Mesothelial cell of epicardium (in vitro differentiated cells): ENCODE data around the gene FLNA. TPM values are rescaled to one million over a fixed set of nuclear protein-coding genes. Genes with fewer than 3 reads are reported as not detected.
"Not testable (repeated sequence)": the region's sequence is repeated elsewhere in the genome, so short reads cannot be mapped to it uniquely, and the experiment has no call there.

ENCODE experiments used
- DNase-seq, 2 experiments: peaks; one replicate each; pipeline ENCODE4 v3.0.0; 2021; ENCODE audit warnings: low spot score in 2 of 2; ENCODE audit not compliant: unreplicated experiment in 2 of 2
- H3K27ac Mint-ChIP-seq: 2 replicates; pipeline ENCODE4 v1.8.0; 2021; ENCODE audit warnings: mixed read lengths
- H3K27me3 Mint-ChIP-seq: 2 replicates; pipeline ENCODE4 v1.8.0; 2021; ENCODE audit warnings: low read depth, mixed read lengths
- H3K36me3 Mint-ChIP-seq: 2 replicates; pipeline ENCODE4 v1.8.0; 2021; ENCODE audit warnings: mixed read lengths
- H3K4me1 Mint-ChIP-seq: 2 replicates; pipeline ENCODE4 v1.8.0; 2021; ENCODE audit warnings: mixed read lengths
- H3K4me3 Mint-ChIP-seq: 2 replicates; pipeline ENCODE4 v1.8.0; 2021; ENCODE audit warnings: mild to moderate bottlenecking, moderate library complexity, mixed read lengths
- H3K9me3 Mint-ChIP-seq: 2 replicates; pipeline ENCODE4 v1.8.0; 2021; ENCODE audit warnings: mixed read lengths
- total RNA-seq: library from RNA; stranded (reverse); gene quantifications from 3 replicates; pipeline ENCODE4 v1.2.1, GENCODE V29; 2021
- TF ChIP-seq, protein P1 (sequence below): fragments of 200-600 bp; sonication (generic); IDR thresholded peaks from one replicate; pipeline ENCODE4 v1.5.0; 2021; ENCODE audit warnings: antibody characterized with exemption; ENCODE audit not compliant: unreplicated experiment

The FLNA gene
- total RNA-seq, 1 donor from 2014 or later = 1,412 TPM

DNA sequence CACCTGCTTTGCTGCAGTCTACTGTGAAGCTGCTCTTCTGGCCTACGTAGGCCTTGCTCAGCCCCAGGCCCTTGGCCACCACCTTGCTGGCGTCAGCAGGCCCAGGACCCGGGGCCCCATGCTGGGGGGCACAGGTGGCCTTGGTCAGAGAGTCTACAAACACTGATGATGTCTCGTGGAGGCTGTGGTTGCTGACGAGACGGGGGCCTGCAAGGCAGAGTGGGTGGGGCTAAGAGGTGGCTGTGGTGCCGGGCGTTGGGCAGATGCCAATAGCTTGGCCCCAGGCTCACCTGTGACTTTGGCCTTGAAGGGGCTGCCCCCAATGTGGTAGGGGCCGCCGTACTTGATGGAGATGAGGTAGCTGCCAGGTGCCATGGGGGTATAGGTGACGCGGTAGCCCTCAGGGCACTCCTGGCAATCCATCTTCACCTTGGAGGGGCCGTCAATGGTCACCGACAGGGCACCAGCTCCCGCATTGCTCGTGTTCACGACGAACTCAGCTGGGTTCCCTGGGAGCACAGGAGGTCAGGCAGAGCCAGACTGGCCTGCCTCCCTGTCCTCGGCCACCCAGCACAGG, 25.0 kb downstream of the FLNA start:
- peaks cover 4% of the 10 kb centered on the region for H3K36me3 Mint-ChIP-seq
- TF ChIP-seq, protein P1, sequence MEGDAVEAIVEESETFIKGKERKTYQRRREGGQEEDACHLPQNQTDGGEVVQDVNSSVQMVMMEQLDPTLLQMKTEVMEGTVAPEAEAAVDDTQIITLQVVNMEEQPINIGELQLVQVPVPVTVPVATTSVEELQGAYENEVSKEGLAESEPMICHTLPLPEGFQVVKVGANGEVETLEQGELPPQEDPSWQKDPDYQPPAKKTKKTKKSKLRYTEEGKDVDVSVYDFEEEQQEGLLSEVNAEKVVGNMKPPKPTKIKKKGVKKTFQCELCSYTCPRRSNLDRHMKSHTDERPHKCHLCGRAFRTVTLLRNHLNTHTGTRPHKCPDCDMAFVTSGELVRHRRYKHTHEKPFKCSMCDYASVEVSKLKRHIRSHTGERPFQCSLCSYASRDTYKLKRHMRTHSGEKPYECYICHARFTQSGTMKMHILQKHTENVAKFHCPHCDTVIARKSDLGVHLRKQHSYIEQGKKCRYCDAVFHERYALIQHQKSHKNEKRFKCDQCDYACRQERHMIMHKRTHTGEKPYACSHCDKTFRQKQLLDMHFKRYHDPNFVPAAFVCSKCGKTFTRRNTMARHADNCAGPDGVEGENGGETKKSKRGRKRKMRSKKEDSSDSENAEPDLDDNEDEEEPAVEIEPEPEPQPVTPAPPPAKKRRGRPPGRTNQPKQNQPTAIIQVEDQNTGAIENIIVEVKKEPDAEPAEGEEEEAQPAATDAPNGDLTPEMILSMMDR = no peak
- no peaks in the 10 kb centered on the region for H3K27me3 Mint-ChIP-seq
- H3K27ac Mint-ChIP-seq = peak overlapping the region; percentile 47
- no peaks in the 10 kb centered on the region for H3K9me3 Mint-ChIP-seq
- H3K4me3 Mint-ChIP-seq = no peak overlapping the region
- no peaks in the 10 kb centered on the region for H3K4me1 Mint-ChIP-seq
- peak in 1 of 2 experiments; percentile 16 for DNase-seq

DNA sequence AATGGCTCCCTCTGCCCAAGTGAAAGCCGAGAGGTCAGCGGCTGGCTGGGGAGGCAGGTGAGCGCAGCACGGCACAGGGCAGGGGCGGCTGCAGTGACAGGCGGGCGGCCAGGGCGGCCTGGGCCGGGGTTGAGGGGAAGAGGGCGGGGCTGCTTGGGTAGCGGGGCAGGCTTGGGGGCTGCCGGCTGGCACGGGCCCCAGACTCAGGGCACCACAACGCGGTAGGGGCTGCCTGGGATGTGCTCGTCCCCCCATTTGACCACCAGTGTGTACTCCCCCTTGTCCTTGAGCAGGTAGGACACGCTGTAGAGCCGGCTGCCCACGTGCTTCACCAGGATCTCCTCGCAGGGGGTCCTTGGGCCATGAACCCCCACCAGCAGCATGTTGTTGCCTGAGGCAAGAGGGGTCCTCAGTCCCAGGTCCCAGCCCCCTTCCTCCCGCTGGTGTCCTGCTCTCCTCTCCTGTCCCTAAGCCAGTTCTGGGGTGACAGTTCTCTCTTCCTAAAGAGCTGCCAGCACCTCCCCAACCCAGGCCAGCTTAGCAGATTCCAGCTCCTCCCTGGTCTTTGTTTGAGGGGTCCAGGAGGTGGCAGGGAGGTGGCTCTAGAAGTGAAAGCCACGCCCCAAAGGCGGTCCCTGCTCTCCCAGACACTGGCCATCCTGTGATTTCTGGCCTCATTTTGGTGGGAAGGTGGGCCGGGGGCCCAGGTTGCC, 25.6 kb downstream of the FLNA start:
- no peaks in the 10 kb centered on the region for H3K9me3 Mint-ChIP-seq
- DNase-seq = peak in 1 of 2 experiments; percentile 19
- TF ChIP-seq, protein P1 = no peak
- H3K27me3 Mint-ChIP-seq = no peaks in the 10 kb centered on the region
- H3K4me3 Mint-ChIP-seq = no peak overlapping the region
- no peaks in the 10 kb centered on the region for H3K4me1 Mint-ChIP-seq
- peak overlapping the region; percentile 47 for H3K27ac Mint-ChIP-seq
- H3K36me3 Mint-ChIP-seq = peaks cover 4% of the 10 kb centered on the region

DNA sequence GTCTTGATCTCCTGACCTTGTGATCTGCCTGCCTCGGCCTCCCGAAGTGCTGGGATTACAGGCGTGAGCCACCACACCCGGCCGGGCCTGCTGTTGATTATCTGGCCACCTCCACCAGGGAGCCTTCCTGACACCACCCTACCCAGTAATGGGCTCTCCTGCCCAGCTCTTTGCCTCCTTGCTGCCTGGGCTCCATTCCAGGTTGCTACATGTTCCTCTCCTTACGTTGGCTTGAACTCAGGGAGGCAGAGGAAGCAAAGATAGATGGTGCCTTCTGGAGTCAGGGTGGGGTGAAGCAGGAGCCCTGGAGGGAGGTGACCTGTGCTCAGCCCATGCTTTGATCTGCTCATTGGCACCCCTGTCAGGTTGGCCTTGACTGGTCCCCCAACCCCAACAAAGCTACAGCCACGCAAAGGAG, 26.3 kb downstream of the FLNA start:
- DNase-seq = no peak
- Mint-ChIP-seq H3K36me3 (peaks cover 4% of the 10 kb centered on the region), H3K4me3 (no peak overlapping the region), H3K27me3 (no peaks in the 10 kb centered on the region), H3K27ac (no peak overlapping the region), H3K4me1 (no peaks in the 10 kb centered on the region), H3K9me3 (no peaks in the 10 kb centered on the region)
- TF ChIP-seq, protein P1 = no peak

DNA sequence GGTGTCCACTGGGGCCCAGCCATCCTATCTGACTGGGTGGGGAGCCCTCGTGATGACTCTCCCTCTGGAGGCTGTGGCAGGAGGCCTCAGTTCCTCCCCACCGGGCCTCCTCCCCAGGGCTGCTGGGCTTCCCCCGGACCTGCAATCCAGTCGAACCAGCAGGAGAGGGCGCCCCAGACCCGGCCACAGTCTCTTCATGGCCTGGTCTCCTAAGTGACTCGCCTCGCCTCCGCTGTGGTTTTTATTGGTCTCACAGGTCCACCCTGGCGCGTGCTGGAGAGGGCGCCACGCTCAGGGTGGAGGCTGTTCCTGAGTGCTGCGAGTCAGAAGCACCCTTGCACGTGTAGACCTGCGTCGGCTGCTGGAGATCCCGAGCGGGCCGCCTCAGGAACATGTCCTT, 30.8 kb downstream of the FLNA start:
- not testable (repeated sequence) for H3K9me3 Mint-ChIP-seq, H3K27ac Mint-ChIP-seq, H3K36me3 Mint-ChIP-seq, H3K4me1 Mint-ChIP-seq, DNase-seq, H3K27me3 Mint-ChIP-seq, H3K4me3 Mint-ChIP-seq

DNA sequence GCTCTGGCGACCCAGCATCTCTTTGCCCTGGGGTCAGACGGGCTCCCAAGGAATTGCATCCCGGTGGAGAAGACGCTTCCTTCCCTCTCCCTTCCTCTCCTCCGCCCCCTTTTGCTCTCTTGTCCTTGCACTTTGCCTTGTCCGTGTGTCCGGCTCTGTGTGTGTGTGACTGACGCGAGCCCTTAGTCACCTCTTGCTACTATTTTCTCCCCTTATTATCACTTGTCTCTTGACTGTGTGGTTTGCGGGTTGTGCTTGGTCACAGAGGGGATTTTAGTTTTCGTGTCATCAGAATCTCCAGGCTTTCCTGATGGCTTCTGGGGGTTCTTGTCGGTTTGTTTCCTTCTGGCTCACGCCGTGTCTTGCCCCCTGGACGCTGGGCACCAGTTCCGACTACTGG, 31.4 kb downstream of the FLNA start:
- H3K9me3 Mint-ChIP-seq, H3K4me1 Mint-ChIP-seq, DNase-seq: not testable (repeated sequence)

DNA sequence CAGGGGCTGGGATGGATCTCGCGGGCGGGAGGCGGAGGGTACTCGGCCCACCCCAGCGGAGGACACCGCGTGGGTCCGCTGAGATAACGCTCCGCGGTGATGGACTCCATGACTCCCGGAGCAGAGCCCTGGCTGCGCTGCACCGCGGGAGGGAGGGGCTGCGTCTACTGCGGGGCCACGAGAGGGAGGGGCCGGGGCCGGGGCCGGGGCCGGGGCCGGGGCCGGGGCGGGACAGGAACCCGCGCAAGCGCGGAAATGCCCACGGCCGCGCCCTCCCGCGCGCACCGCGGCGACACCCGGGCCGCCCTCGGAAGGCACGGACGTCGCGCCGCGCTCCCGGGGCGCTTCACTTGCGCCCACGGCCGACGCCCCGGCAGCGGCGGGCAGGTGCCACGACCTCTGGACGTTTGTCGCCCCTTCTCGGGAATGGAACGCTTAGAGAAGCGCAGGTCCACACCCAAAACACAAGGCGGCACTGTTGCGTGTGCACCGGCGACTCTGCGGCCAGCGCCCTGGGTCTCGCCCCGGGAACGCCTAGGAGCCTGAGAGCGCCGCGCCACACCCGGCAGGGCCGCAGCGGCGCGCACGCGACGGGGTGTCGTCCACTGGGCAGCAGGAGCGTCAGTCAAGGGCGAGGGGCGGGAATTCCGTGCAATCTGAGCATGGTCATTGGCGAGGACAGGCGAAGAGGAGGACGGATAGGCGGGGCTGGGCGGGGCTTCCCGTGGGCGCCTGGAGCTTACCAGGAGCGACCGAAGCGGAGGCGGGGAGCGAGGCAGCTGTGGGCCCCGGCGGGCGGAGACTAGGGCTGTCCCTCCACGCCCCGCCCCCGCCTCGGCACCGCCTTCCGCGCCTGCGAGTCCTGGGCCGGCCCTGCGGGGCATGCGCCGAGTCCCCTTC, 32.8 kb downstream of the FLNA start:
- H3K9me3 Mint-ChIP-seq, H3K36me3 Mint-ChIP-seq, H3K4me3 Mint-ChIP-seq, H3K27me3 Mint-ChIP-seq, H3K4me1 Mint-ChIP-seq, DNase-seq, H3K27ac Mint-ChIP-seq: not testable (repeated sequence)

More for the DNA sequence above, 31.4 kb downstream of the FLNA start:
- not testable (repeated sequence) for H3K27ac Mint-ChIP-seq, H3K36me3 Mint-ChIP-seq, H3K4me3 Mint-ChIP-seq, H3K27me3 Mint-ChIP-seq

DNA sequence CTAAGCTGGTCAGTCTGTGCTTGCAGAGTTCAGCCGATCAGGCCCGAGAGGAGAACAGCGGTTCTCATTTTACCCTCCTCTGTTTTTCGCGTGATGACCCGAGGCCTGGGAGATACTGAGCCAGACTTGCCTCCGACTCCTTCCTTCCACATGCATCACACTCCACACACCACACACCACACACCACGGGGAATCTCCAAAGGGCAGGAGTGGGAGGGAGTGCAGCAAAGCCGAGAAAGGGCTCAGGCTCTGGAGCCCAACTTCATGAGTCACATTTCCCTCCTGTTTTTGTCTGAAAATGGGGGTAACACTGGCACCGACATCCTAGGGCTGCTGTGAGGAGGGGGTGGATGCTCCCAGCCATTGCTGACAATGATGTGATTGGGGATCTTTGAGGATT, 39.9 kb downstream of the FLNA start:
- Mint-ChIP-seq H3K4me1 (no peaks in the 10 kb centered on the region), H3K9me3 (peaks cover 8% of the 10 kb centered on the region), H3K36me3 (no peaks in the 10 kb centered on the region), H3K27ac (no peak overlapping the region), H3K27me3 (no peaks in the 10 kb centered on the region), H3K4me3 (no peak overlapping the region)
- no peak for DNase-seq
- TF ChIP-seq, protein P1 = no peak
